ENCODE measurements around the gene PPP2R2B.

The PPP2R2B gene

GRCh38 chr5:146910239-146910638 is 31.7 kb upstream of the PPP2R2B start:
- DNase-seq (ENCODE audit: low read depth), result no peak
- H3K4me3 ChIP-seq (replicated peaks; ENCODE audit: low read depth, low read length), result no peak overlapping the region
- TF ChIP-seq CTCF (IDR thresholded peaks at IDR 0.05; ENCODE audit: low read length, missing control alignments), result no peak

GRCh38 chr5:146909255-146910068 is 30.9 kb upstream of the PPP2R2B start:
- TF ChIP-seq CTCF (IDR thresholded peaks at IDR 0.05; ENCODE audit: low read length, missing control alignments), result no peak
- DNase-seq (ENCODE audit: low read depth), result no peak
- no peak overlapping the region for H3K4me3 ChIP-seq (replicated peaks; ENCODE audit: low read depth, low read length)

- TF ChIP-seq CTCF (IDR thresholded peaks at IDR 0.05; ENCODE audit: low read length, missing control alignments), result peak; percentile 5
- H3K4me3 ChIP-seq (replicated peaks; ENCODE audit: low read depth, low read length), result no peak overlapping the region
- DNase-seq (ENCODE audit: low read depth), result peak; percentile 39
These were observed 28.2 kb upstream of the PPP2R2B start for GRCh38 chr5:146906803-146907202.

- H3K4me3 ChIP-seq (replicated peaks; ENCODE audit: low read depth, low read length), result no peak overlapping the region
- no peak for TF ChIP-seq CTCF (IDR thresholded peaks at IDR 0.05; ENCODE audit: low read length, missing control alignments)
- DNase-seq (ENCODE audit: low read depth), result no peak
These were observed 26.3 kb upstream of the PPP2R2B start for GRCh38 chr5:146904890-146905289.

- H3K4me3 ChIP-seq (replicated peaks; ENCODE audit: low read depth, low read length), result no peak overlapping the region
- TF ChIP-seq CTCF (IDR thresholded peaks at IDR 0.05; ENCODE audit: low read length, missing control alignments), result no peak
- no peak for DNase-seq (ENCODE audit: low read depth)
These were observed 25.2 kb upstream of the PPP2R2B start for GRCh38 chr5:146903789-146904188.

- no peak for TF ChIP-seq CTCF (IDR thresholded peaks at IDR 0.05; ENCODE audit: low read length, missing control alignments)
- no peak for DNase-seq (ENCODE audit: low read depth)
- no peak overlapping the region for H3K4me3 ChIP-seq (replicated peaks; ENCODE audit: low read depth, low read length)
These were observed 23.9 kb upstream of the PPP2R2B start for GRCh38 chr5:146902471-146902870.

GRCh38 chr5:146897061-146897460 is 18.5 kb upstream of the PPP2R2B start:
- no peak overlapping the region for H3K4me3 ChIP-seq (replicated peaks; ENCODE audit: low read depth, low read length)
- no peak for DNase-seq (ENCODE audit: low read depth)
- TF ChIP-seq CTCF (IDR thresholded peaks at IDR 0.05; ENCODE audit: low read length, missing control alignments), result no peak

Data from fibroblast of pulmonary artery (primary cell).